Lower lobe of right lung (tissue), 2 donors: ENCODE data around the gene BCAP29. TPM values are rescaled to one million over a fixed set of nuclear protein-coding genes. Genes with fewer than 3 reads are reported as not detected.

ENCODE experiments used
- ATAC-seq, 2 donors: fragments of 200-7000 bp; cut with Tn5 transposase; one replicate each; pipeline ENCODE4 v1.9.1; 2020 to 2022; ENCODE audit warnings: mild to moderate bottlenecking in 2 of 2, moderate library complexity in 2 of 2
- DNase-seq: peaks from one replicate; pipeline ENCODE4 v3.0.0-alpha.2; 2020
- H3K27ac ChIP-seq: fragments of 200-600 bp; one replicate; pipeline ENCODE4 v1.8.0; 2022
- H3K27me3 ChIP-seq: fragments of 200-600 bp; one replicate; pipeline ENCODE4 v1.8.0; 2022; ENCODE audit warnings: low read depth
- H3K36me3 ChIP-seq: fragments of 200-600 bp; one replicate; pipeline ENCODE4 v1.8.0; 2022; ENCODE audit warnings: mild to moderate bottlenecking
- H3K4me1 ChIP-seq: fragments of 200-600 bp; one replicate; pipeline ENCODE4 v1.8.0; 2022
- H3K4me3 ChIP-seq: fragments of 200-600 bp; one replicate; pipeline ENCODE4 v1.8.0; 2022; ENCODE audit warnings: mild to moderate bottlenecking
- H3K9me3 ChIP-seq: fragments of 200-600 bp; one replicate; pipeline ENCODE4 v1.8.0; 2022
- CTCF ChIP-seq: fragments of 200-600 bp; IDR thresholded peaks from one replicate; pipeline ENCODE4 v1.8.0; 2022; ENCODE audit warnings: antibody characterized with exemption, mild to moderate bottlenecking
- intact Hi-C: fragments of 100-400 bp; cut with DNase I; formaldehyde crosslinking; loops from one replicate; pipeline ENCODE4 v1.11.0; 2022
- total RNA-seq: library from RNA; stranded (reverse); fragmentation: NEBNext Ultra II Directional; extraction: Animal tissue kit (Norgen Biotek cat#: 25700); gene quantifications from one replicate; pipeline ENCODE4 v1.2.1, GENCODE V29; 2021
- donor health status: DM: no; HTN: yes; CAD: no; lungs with severe emphysema.

The BCAP29 gene
- total RNA-seq, 1 donor from 2014 or later, result 81.3 TPM

- no peak for TF ChIP-seq CTCF
- peaks cover 17% of the 10 kb centered on the region for H3K4me1 ChIP-seq
- no peak overlapping the region for H3K27ac ChIP-seq
- no peak for ATAC-seq
- intact Hi-C loops, result no loop called here
- H3K9me3 ChIP-seq, result no peaks in the 10 kb centered on the region
- no peak for DNase-seq
- no peaks in the 10 kb centered on the region for H3K27me3 ChIP-seq
- H3K4me3 ChIP-seq, result no peak overlapping the region
- peaks cover 37% of the 10 kb centered on the region for H3K36me3 ChIP-seq
Measured at GRCh38 chr7:107584716-107585115, 4.7 kb downstream of the BCAP29 start.

GRCh38 chr7:107588529-107589130 is 8.6 kb downstream of the BCAP29 start:
- H3K27me3 ChIP-seq, result no peaks in the 10 kb centered on the region
- no peaks in the 10 kb centered on the region for H3K4me1 ChIP-seq
- intact Hi-C loops, result no loop called here
- no peak overlapping the region for H3K27ac ChIP-seq
- no peak for TF ChIP-seq CTCF
- ATAC-seq (no peak), DNase-seq (no peak)
- peaks cover 37% of the 10 kb centered on the region for H3K36me3 ChIP-seq
- no peaks in the 10 kb centered on the region for H3K9me3 ChIP-seq
- no peak overlapping the region for H3K4me3 ChIP-seq

- Histone ChIP-seq H3K27me3 (no peaks in the 10 kb centered on the region), H3K9me3 (no peaks in the 10 kb centered on the region), H3K4me3 (no peak overlapping the region), H3K36me3 (peaks cover 31% of the 10 kb centered on the region), H3K27ac (no peak overlapping the region), H3K4me1 (peaks cover 9% of the 10 kb centered on the region)
- no peak for TF ChIP-seq CTCF
- DNase-seq, result no peak
- intact Hi-C loops, result no loop called here
- ATAC-seq, result peak in 1 of 2 donors; percentile 16
Measured at GRCh38 chr7:107591421-107591820, 11.4 kb downstream of the BCAP29 start.

GRCh38 chr7:107592361-107593024 is 12.4 kb downstream of the BCAP29 start:
- TF ChIP-seq CTCF, result no peak
- DNase-seq, result no peak
- peaks cover 12% of the 10 kb centered on the region for H3K4me1 ChIP-seq
- ATAC-seq, result no peak
- peaks cover 31% of the 10 kb centered on the region for H3K36me3 ChIP-seq
- no peak overlapping the region for H3K4me3 ChIP-seq
- no peak overlapping the region for H3K27ac ChIP-seq
- no peaks in the 10 kb centered on the region for H3K9me3 ChIP-seq
- intact Hi-C loops, result no loop called here
- H3K27me3 ChIP-seq, result no peaks in the 10 kb centered on the region

- no peak for TF ChIP-seq CTCF
- intact Hi-C loops, result no loop called here
- no peaks in the 10 kb centered on the region for H3K9me3 ChIP-seq
- no peak for ATAC-seq
- H3K27ac ChIP-seq, result no peak overlapping the region
- peaks cover 33% of the 10 kb centered on the region for H3K36me3 ChIP-seq
- no peak for DNase-seq
- no peak overlapping the region for H3K4me3 ChIP-seq
- H3K4me1 ChIP-seq, result peaks cover 12% of the 10 kb centered on the region
- no peaks in the 10 kb centered on the region for H3K27me3 ChIP-seq
Measured at GRCh38 chr7:107593025-107593410, 13.0 kb downstream of the BCAP29 start.
